GM21529 (cell line): Measurements from ENCODE around the gene IRF1.
A peak's percentile ranks its signal among the peaks of the same experiment; 100 is the strongest.
"Not testable (repeated sequence)": the region's sequence is repeated elsewhere in the genome, so short reads cannot be mapped to it uniquely, and the experiment has no call there.

Experiments
- ATAC-seq: cut with Tn5 transposase; IDR thresholded peaks from one replicate; pipeline ENCODE4 v1.9.1; 2021; ENCODE audit not compliant: unreplicated experiment

Gene IRF1, protein sequence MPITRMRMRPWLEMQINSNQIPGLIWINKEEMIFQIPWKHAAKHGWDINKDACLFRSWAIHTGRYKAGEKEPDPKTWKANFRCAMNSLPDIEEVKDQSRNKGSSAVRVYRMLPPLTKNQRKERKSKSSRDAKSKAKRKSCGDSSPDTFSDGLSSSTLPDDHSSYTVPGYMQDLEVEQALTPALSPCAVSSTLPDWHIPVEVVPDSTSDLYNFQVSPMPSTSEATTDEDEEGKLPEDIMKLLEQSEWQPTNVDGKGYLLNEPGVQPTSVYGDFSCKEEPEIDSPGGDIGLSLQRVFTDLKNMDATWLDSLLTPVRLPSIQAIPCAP

DNA sequence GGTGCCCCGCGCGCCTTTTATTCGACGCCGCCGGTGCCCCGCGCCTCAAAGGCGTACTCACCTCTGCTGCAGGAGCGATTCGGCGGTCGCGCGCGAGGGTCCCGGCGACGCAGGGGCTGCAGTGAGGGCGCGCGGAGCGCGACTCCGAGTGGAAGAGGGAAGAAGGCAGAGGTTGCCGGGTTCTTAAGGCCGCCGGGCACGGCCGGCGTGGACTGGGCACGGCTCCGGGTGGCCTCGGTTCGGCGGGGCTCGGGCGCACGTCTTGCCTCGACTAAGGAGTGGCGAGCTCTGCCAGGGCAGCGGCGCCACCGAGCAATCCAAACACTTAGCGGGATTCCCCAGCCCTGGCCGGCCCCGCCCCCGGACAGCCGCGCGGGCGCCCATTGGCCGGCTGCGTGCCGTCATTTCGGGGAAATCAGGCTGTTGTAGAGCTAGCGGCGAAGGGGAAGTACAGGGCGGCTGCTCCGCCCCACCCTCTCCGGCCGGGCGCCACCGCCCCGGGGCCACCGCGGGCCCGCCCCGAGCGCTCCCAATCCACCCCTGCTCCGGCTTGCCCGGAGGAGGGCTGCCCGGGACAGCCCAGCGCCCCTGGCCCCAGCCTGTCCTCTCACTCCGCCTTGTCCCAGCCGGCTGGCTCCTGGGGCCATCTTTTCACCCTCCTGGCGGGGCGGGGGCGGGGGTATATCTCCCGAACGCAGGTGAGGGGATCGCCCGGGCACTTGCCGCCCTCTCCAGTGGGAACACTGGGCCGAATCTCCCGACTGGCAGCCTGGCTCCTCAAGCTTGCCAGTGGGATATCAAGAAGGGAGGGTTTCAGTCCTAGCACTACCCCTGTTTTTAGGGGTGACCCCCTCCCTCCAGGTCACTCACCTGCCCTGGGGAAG is at the start of gene IRF1:
Gene IRF1, minus strand, starts transcription at position 290 of the 884 bp plus-strand sequence. CDS start 1,295 bp downstream, outside the sequence.
- ATAC-seq, result peak; percentile 78

DNA sequence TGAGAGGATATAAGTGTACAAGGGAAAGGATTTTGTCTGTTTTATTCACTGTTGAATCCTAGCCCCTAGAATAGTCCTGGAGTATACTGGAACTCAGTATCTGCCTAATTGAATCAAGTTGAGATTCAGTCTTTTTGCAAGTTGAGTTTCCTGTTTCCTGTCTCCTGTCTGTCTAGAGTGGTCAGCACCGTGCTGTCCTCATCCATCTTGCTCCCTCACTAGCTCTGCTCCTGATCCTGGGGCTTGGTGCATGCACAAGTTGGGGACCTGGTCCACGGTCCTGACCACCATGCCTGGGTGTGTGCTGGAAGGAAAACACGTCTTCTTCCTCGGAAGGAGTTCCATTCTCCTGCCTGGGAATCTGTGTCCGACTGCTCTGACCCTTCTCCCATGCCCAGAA is 49.6 kb upstream of the IRF1 start:
- no peak for ATAC-seq

DNA sequence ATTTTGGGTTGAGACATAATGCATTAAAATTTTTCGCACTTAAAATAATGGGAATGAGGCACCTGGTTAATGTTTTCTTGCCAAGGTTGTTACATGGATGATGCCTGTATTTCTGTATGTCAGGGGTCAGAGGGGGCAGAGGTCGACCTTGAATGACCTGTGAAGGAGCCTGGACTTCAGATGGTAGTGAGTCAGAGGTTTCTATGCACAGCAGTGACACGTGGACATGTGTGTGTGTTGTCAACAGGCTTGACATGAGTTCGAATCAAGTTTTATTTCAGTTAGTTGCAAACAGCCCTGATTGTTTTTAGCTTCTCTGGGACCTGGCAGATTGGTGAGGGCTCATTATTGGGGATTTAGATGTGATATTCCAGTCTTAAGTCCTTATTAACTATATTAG is 49.1 kb upstream of the IRF1 start:
- no peak for ATAC-seq

DNA sequence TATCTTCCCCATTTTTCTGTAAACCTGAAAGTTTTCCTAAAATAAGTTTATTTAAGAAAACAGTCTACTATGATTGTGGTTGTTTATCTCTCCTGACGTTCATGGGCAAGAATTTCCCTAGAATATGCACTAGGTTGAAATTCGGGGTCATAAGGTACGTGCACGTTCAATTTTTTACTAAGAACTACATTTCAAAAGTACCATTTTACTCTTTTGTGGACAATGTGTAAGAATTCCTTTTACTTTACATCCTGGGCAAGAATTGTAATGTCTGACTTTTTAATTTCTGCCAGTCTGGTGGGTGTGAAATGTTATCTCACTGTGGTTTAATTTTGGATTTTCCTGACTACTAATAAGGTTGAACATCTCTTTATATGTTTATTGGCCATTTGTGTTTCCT is 40.4 kb upstream of the IRF1 start:
- no peak for ATAC-seq

DNA sequence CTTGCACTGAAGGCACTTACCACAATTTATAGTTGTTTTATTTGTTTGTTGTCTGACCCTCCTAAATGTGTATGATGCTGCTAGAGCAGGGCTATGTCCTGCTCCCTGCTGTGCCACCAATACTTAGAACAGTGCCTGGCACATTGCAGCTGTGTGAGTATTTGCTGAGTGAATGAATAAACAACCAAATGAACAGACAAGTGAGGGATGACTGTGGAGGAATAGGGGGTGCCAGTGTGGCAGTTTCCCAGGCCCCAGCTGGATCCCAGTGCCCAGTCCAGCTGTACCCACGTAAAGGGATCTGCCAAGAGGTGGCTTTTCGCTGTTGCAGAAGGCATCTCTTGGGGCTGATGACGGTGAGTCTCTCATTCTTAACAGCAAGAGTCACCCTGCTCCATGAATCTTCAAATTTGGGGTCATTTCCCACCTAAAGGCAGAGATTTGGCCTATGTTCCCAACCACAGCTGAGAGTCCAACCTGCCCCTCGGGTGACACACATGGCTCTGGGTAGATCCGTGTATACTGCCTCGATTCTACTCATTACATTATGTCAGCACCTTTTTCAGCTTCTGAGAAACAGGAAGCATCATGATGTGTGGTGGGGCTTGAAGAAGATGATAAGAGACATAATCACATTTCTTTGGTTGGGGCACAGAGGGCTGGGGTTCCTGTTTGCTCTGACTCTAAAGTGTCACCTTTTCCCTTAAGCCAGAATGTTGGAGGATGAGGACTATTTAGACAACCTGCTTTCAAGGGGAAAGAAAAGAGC is 38.5 kb upstream of the IRF1 start:
- ATAC-seq, result no peak

DNA sequence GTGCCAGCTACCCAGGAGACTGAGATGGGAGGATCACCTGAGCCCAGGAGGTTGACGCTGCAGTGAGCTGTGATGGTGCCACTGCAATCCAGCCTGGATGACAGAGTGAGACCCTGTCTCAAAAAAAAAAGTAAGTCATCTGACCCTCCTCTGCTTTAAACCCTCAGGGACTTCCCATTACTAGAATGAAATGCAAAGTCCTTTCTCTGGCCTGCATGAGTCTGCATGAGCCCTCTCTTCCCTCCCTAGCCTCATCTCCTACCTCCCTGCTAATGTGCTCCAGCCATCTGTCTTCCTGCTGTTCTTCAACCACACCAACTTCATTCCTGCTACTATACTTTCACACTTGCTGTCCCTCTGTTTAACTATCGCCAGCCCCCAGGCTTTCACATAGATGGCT is 37.4 kb upstream of the IRF1 start:
- no peak for ATAC-seq

DNA sequence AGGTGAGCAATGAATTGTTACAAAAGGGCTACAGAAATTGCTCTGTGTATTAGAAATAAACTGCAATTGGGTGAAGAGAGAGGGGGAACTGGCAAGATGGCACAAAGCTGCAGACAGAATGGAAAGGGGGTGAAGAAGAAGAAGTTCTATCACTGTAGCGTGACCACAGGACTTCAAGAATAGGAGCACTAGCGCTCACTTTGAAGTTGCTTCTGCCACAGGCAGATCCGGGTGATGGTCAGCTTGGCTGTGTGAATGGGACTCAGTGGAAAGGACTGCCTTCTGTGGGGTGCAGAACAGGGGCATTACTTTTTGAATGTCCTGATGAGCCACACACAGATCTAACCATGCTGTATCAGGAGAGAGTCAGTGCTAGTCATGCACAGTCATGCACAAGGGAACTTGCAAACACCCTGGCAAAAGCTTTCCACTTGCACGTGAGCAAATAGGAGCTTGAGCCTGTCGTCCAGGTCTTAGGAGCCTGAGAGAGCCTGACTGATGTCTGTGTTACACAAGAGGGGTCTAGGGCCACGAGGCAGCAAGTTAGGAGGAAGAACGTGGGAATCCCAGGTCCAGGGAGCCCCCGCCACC is 36.5 kb upstream of the IRF1 start:
- ATAC-seq, result no peak

DNA sequence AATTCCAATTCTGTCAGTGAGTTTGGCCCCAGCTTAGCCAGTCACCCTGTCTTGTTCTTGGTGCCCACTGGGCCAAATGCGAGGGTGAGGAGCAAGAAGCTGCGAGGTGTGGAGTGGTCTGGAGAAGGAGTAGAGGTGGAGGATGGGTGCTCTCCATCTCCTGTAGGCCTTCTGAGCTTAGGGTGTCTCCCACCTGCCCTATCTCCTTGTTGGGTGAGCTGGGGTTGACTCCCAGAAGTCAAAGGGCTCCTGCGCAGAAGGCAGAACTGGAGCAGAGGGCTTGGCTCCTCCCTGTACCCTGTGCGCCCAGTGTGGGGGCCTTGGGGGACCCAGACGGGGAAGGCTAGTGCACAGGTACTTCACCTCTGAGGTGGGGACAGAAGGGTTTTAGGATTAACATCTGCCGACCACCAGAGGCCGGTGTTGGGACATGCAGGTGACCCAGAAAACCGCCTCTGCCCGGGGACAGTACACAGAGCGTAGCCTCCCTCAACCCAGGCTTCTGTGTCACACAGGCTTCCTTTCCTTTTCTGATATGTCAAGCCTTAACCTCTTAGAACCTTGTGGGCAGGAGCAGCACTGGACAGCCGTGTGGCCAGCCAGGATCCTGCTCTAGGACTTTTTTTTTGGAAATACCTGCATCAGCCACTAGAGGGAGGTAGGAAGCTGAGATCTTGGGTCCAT is 35.9 kb upstream of the IRF1 start:
- peak; percentile 44 for ATAC-seq

DNA sequence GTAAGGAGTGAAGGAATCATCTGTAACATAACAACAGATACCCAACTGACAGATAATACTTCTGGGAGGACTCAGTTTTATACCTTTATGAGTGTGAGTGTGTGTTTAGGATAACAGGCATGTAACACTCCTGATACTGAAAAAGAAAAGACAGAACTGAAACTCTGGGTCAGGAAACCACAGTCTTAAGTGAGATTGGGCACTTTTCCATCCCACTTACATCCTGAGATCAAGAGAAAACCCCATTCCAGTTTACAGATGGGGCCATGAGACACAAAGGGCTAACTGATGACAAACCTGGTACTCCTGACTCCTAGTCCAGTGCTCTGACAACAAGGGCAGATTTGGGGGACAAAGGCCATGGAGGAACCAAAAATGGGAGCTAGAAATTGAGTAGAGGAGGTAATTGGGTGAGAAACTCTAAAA is 34.7 kb upstream of the IRF1 start:
- ATAC-seq, result peak; percentile 74

DNA sequence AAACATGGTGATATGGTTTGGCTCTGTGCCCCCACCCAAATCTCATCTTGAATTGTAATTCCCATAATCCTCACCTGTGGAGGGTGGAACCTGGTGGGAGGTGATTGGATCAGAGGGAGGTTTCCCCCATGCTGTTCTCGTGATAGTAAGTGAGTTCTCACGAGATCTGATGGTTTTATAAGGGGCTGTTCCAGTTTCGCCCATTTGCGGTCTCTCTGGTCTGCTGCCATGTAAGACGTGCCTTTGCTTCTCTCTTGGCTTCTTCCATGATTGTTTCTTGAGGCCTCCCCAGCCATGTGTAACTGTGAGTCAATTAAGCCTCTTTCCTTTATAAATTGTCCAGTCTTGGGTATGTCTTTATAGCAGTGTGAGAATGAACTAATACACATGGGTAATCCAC is 34.3 kb upstream of the IRF1 start:
- ATAC-seq, result not testable (repeated sequence)

DNA sequence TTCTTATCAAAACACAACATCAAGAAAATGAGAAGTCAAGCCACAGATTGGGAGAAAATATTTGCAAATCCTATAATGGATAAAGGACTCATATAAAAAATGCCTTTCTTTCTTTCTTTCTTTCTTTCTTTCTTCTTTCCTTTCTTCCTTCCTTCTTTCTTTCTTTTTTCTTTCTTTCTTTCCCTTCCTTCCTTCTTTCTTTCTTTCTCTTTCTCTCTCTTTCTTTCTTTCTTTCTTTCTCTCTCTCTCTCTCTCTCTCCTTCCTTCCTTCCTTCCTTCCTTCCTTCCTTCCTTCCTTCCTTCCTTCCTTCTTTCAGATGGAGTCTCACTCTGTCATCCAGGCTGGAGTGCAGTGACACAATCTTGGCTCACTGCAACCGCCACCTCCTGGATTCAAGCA is 31.5 kb upstream of the IRF1 start:
- ATAC-seq, result not testable (repeated sequence)

DNA sequence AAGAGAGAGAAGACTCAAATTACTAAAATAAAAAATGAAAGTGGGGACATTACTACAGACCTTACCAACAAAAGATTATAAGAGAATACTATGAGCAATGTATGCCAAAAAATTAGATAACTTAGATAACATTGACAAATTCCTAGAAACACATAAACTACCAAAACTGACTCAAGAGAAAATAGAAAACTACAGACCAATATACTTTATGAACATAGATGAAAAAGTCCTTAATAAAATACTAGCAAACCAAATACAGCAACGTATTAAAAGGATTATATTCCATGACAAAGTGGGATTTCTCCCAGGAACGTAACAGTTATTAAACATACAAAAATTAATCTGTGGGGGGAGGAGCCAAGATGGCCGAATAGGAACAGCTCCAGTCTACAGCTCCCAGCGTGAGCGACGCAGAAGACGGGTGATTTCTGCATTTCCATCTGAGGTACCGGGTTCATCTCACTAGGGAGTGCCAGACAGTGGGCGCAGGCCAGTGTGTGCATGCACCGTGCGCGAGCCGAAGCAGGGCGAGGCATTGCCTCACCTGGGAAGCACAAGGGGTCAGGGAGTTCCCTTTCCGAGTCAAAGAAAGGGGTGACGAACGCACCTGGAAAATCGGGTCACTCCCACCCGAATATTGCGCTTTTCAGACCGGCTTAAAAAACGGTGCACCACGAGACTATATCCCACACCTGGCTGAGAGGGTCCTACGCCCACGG is 23.2 kb upstream of the IRF1 start:
- not testable (repeated sequence) for ATAC-seq

DNA sequence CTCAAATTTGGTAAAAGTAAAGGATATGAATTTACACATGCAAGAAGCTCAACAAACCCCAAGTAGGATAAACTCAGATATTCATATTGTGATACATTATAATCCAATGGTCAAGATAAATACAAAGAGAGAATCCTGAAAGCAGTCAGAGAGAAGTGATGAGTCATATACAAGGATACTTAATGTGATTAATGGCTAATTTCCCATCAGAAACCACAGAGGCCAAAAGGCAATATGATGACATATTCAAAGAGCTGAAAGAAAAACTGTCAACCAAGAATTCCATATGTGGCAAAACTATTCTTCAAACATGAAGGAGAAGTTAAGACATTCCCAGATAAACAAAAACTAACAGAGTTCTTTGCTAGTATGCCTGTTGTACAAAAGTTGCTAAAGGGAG is 19.5 kb upstream of the IRF1 start:
- ATAC-seq, result no peak

DNA sequence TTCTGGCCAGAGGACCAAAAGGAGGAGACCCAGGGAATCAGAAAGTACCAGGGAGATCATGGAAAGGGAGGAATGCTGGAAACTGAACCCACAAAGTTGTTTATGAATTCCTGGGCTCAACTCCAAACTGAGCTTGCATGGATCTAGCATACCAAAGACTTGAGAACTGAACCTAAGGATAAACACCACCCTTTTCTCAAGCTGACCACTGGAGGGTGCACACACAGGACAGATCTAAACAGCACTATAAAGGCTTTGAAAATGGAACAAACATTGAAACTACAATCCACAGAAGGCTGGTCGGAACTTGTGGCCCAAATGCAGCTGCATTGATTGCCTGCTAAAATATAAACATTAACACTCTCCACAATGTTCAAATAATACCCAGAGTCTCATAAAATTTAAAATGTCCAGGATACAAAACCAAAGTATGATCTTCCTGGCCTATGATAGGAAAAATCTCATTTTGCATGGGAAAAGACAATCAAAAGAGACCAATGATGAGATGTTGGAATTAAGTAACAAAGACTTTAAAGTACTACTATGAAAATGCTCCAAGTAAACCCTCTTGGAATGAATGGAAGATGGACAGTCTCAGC is 15.6 kb upstream of the IRF1 start:
- peak; percentile 65 for ATAC-seq

DNA sequence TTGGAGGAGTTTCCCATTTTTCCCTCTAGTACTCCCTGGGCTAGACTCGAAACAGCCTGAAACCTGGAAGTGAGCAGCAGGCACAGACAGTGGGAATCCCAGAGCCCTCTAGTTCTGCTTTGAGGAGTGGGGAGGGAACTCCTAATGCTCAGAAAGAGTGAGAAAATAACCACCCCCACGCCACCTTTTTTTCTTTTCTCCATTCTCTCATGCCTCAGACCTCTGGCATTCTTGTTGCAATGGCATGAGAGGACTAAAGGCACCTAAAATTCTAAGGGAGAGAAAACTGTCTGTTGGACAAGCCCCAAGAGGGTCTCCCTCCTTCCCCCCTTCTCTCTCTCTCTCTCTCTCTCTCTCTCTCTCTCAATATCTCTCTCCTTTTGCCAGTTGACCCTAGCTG is 15.1 kb upstream of the IRF1 start:
- ATAC-seq, result no peak

DNA sequence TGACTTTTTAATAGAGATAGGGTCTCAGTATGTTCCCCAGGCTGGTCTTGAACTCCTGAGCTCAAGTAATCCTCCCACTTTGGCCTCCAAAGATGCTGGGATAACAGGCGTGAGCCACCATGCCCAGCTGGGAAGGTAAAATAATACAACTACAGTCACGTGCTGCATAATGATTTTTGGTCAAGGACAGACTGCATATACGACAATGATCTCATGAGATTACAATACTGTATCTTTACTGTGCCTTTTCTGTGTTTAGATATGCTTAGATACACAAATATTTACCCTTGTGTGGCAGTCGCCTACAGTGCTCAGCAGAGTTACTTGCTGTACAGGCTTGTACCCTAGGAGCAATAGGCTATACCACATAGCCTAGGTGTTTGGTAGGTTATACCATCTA is 14.2 kb upstream of the IRF1 start:
- ATAC-seq, result no peak

DNA sequence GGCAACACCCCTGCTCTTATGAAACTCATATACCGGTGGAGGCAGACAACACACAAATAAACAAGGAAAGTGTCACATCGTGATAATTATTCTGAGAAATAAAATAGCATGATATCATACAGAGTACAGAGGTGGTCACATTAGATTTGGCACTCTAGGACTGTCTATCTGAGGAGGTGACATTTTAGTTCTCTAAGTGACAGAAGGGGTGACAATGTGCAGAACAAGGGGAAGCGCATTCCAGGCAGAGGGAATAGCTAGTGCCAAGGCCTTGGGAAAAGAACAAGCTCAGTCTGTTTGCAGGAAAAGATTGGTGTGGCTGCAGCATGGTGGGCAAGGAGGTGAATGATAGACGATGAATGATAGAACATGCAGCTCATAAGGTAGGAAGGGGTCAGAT is 12.7 kb upstream of the IRF1 start:
- ATAC-seq, result no peak

DNA sequence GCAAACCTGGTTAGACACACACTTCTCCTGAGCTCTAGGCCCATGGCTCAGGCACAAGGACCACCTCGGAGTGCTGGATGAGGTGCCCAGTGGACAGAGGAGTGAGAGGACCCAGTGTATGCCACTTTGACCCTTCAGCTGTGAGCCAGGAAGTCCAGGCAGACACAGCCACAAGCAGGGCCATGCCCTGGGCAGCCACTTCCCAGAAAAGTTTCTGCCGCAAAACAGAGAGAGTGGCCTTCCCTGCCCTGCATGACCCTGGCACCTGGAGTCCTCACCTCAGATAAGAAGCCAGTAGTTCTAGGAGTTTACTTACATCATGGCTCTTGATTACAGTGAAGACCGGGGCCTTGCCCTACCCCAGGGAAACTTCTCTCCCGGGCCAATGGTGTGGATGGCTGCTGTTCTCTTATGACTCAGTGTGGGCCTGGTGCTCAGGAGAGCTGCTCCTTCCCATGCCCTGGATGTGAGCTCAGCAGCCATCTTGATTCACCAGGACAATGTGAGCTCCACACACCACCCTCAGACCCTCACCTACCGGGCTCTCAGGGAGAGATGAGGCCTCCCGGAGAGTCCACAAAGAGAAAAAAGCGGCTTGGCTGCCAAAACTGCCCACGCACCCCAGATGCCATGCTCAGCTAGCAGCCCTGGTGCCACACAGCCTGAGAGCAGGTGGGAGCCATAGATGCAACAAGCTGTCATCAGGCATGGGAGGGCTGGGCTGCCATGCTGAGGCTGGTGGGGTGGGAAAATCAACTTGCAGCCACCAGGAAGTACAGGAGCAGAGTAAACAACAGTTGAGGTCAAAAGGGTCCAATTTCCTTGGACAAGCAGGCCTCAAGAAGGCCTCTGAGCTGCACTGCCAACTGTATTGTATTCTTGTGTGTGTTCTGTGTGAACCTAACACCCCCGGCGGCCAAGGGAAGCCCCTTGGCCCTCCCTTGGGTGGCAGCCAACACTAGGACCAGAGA is 11.7 kb upstream of the IRF1 start:
- ATAC-seq, result no peak
